RWPE1 (cell line): ENCODE data around the gene DYNC1I1.
A peak's percentile ranks its signal among the peaks of the same experiment; 100 is the strongest.

ENCODE experiments used
- CTCF ChIA-PET: fragments of 350-600 bp; sonication (Branson Sonifier 250); formaldehyde crosslinking; extraction: SDS; loops from one replicate; lab custom pipeline; 2021; lab: Yijun Ruan, JAX
- POLR2A ChIA-PET: fragments of 400-600 bp; formaldehyde crosslinking; extraction: SDS; loops from one replicate; lab custom pipeline; 2020; ENCODE audit warnings: antibody characterized with exemption; ENCODE audit not compliant: low non-redundant PET; lab: Yijun Ruan, JAX
- DNase-seq: peaks from one replicate; pipeline ENCODE4 v3.0.0; 2012; ENCODE audit warnings: low spot score
- H3K27ac ChIP-seq: fragments of 450-650 bp; 2 replicates; pipeline ENCODE4 v1.5.1; 2017
- CTCF ChIP-seq: fragments of 450-650 bp; conservative IDR thresholded peaks from 2 replicates; pipeline ENCODE4 v1.5.1; 2017; ENCODE audit warnings: low read depth, mild to moderate bottlenecking

Gene DYNC1I1

GRCh38 chr7:95915731-95916130, 143.4 kb downstream of the DYNC1I1 start:
- no peak for DNase-seq
- CTCF ChIA-PET = interaction anchor here (0.6 to 2.4 kb wide), 9 partner anchors 10 to 1553 kb away, joined by 3 to 9 read pairs (median 4); no protein-coding TSS in a partner anchor
- TF ChIP-seq CTCF = no peak
- H3K27ac ChIP-seq = no peak overlapping the region
- POLR2A ChIA-PET = no interaction called here

- POLR2A ChIA-PET = no interaction called here
- TF ChIP-seq CTCF = peak; percentile 95
- CTCF ChIA-PET = interaction anchor here (0.5 to 2.4 kb wide), 13 partner anchors 9 to 1909 kb away, joined by 3 to 9 read pairs (median 3); no protein-coding TSS in a partner anchor
- DNase-seq = peak; percentile 53
- H3K27ac ChIP-seq = no peak overlapping the region
These were observed 144.4 kb downstream of the DYNC1I1 start for GRCh38 chr7:95916573-95917297.

- ChIA-PET CTCF (interaction anchor here (1.2 to 2.4 kb wide), 2 partner anchors 8 to 1110 kb away, joined by 3 to 9 read pairs; no protein-coding TSS in a partner anchor), POLR2A (no interaction called here)
- no peak overlapping the region for H3K27ac ChIP-seq
- no peak for DNase-seq
- no peak for TF ChIP-seq CTCF
These were observed 145.3 kb downstream of the DYNC1I1 start for GRCh38 chr7:95917634-95918033.

GRCh38 chr7:95919556-95919955, 147.2 kb downstream of the DYNC1I1 start:
- POLR2A ChIA-PET = no interaction called here
- DNase-seq = no peak
- CTCF ChIA-PET = interaction anchor here (0.6 to 1.6 kb wide), 3 partner anchors 10 to 1108 kb away, joined by 3 to 4 read pairs (median 3); no protein-coding TSS in a partner anchor

GRCh38 chr7:95921543-95921942, 149.2 kb downstream of the DYNC1I1 start:
- TF ChIP-seq CTCF = no peak
- no peak overlapping the region for H3K27ac ChIP-seq
- POLR2A ChIA-PET = no interaction called here
- peak; percentile 3 for DNase-seq
- CTCF ChIA-PET = no interaction called here

More at GRCh38 chr7:95919556-95919955, 147.2 kb downstream of the DYNC1I1 start:
- TF ChIP-seq CTCF = no peak
- H3K27ac ChIP-seq = no peak overlapping the region

- no peak for TF ChIP-seq CTCF
- ChIA-PET CTCF (no interaction called here), POLR2A (no interaction called here)
- DNase-seq = no peak
- H3K27ac ChIP-seq = no peak overlapping the region
These were observed 149.8 kb downstream of the DYNC1I1 start for GRCh38 chr7:95922191-95922590.
